Gastrocnemius medialis (tissue), 4 donors: ENCODE data around the gene SSBP4. TPM values are rescaled to one million over a fixed set of nuclear protein-coding genes. Genes with fewer than 3 reads are reported as not detected.
"Not testable (repeated sequence)": the region's sequence is repeated elsewhere in the genome, so short reads cannot be mapped to it uniquely, and the experiment has no call there.

Experiments
- ATAC-seq, 2 donors: fragments of 150-250 bp; one replicate each; pipeline ENCODE4 v1.9.1; 2016
- DNase-seq, 2 donors: peaks; one replicate each; pipeline ENCODE4 v3.0.0-alpha.2; 2019
- H3K27ac ChIP-seq, 4 donors: fragments of 200-600 bp; sonication (generic); 1 replicate in 1 of 4; 2 replicates in 3 of 4; pipeline ENCODE4 v1.5.1; 2016 to 2018; ENCODE audit warnings: mild to moderate bottlenecking in 2 of 4, moderate library complexity in 1 of 4
- H3K27me3 ChIP-seq, 3 donors: fragments of 200-600 bp; sonication (generic) in 2 of 3; 1 replicate in 1 of 3; 2 replicates in 2 of 3; pipeline versions ENCODE4 v1.5.1 to v1.6.0; 2016 to 2019; ENCODE audit warnings: mild to moderate bottlenecking in 1 of 3, moderate library complexity in 1 of 3
- H3K36me3 ChIP-seq, 2 donors: fragments of 200-600 bp; sonication (generic) in 1 of 2; one replicate each; pipeline ENCODE4 v1.5.1; 2017 to 2018
- H3K4me1 ChIP-seq, 2 donors: fragments of 200-600 bp; sonication (generic) in 1 of 2; one replicate each; pipeline ENCODE4 v1.5.1; 2016 to 2017; ENCODE audit warnings: mild to moderate bottlenecking in 2 of 2
- H3K4me3 ChIP-seq, 4 donors: fragments of 200-600 bp; sonication (generic) in 3 of 4; 1 replicate in 1 of 4; 2 replicates in 3 of 4; pipeline ENCODE4 v1.5.1; 2016 to 2019; ENCODE audit warnings: mild to moderate bottlenecking in 2 of 4
- H3K9me3 ChIP-seq, 3 donors: fragments of 200-600 bp; sonication (generic) in 2 of 3; 1 replicate in 1 of 3; 2 replicates in 2 of 3; pipeline ENCODE4 v1.5.1; 2016 to 2019
- CTCF ChIP-seq, 5 experiments: fragments of 450-650 bp in 3 of 5; fragments of 200-600 bp in 2 of 5; sonication (generic) in 2 of 5; IDR thresholded peaks in 4 of 5; conservative IDR thresholded peaks in 1 of 5; 1 replicate in 4 of 5; 2 replicates in 1 of 5; pipeline ENCODE4 v1.5.1; 2016 to 2019; ENCODE audit warnings: antibody characterized with exemption in 5 of 5, mild to moderate bottlenecking in 3 of 5, moderate library complexity in 3 of 5
- POLR2A ChIP-seq, 2 donors: fragments of 450-650 bp; IDR thresholded peaks; one replicate each; pipeline ENCODE4 v1.6.1; 2017; ENCODE audit warnings: antibody characterized with exemption in 2 of 2, mild to moderate bottlenecking in 2 of 2, moderate library complexity in 2 of 2
- in situ Hi-C, 4 donors: fragments of 200-750 bp; cut with MboI; loops; one replicate each; pipeline versions ENCODE4 v1.15.0 to v1.8.0; 2017; ENCODE audit warnings: low sequenced_read_pairs in 4 of 4
- intact Hi-C: fragments of 100-400 bp; cut with DNase I; formaldehyde crosslinking; loops from one replicate; pipeline ENCODE4 v1.15.1; 2023; ENCODE audit warnings: low total_unique reads
- total RNA-seq, 4 donors: library from RNA; depleted of rRNA; stranded (reverse); fragments of >200 nt; gene quantifications; one replicate each; pipeline versions ENCODE4 v1.1.0 to v1.2.3, GENCODE V29; 2016

The SSBP4 gene
- total RNA-seq, 4 donors from 2014 or later = 24.7 to 65.2 (median 44.1) TPM

DNA sequence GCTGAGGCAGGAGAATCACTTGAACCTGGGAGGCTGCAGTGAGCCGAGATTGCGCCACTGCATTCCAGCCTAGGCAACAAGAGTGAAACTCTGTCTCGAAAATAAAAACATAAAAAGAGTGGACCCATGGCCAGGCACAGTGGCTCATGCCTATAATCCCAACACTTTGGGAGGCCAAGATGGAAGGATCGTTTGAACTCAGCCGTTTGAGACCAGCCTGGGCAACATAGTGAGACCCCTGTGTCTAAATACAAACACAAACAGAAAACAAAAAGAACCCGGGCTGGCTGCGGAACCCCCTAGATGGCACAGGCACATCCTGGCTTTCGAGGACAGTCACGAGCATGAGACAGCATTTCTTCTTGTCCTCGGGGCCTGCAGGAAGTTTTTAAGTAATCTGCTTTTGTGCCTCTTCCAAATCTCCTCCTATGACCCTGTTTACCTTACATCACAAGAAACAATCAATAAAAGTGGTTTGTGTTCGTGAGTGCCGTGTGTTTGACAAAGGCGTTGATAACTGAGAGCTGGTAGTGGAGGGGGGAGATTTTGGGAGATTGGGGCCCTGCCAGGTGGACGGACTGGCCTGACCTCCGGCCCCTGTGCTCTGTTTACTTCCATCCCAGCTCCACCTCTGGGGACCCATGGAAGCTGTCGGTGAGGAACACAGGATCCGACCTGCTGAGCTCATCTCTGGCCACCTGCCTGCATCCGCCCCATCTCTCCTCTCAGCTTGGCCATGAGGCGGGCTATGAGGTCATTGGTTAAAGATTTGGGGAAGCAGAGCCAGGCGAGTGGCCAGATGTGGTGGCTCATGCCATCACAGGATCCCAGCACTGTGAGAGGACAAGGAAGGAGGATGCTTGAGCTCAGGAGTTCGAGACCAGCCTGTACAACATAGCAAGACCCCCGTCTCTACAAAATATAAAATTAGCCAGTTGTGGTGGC is 39.1 kb upstream of the SSBP4 start:
- intact Hi-C loops = no loop called here
- ATAC-seq (peak; percentile 88 to 90), DNase-seq (peak; percentile 82 to 91)
- peaks cover 0 to 2% (median 0%) of the 10 kb centered on the region in 3 donors for H3K27me3 ChIP-seq
- no peak for TF ChIP-seq POLR2A (IDR thresholded peaks at IDR 0.05)
- no peak for TF ChIP-seq CTCF (IDR thresholded peaks at IDR 0.05 in 4 of 5, conservative IDR thresholded peaks at IDR 0.05 in 1 of 5)
- H3K4me3 ChIP-seq = no peak overlapping the region
- no peaks in the 10 kb centered on the region for H3K36me3 ChIP-seq
- peaks cover 10 to 14% of the 10 kb centered on the region in 2 donors for H3K4me1 ChIP-seq
- H3K27ac ChIP-seq = peak overlapping the region; percentile 69 to 79 (median 70)
- in situ Hi-C loops = no loop called here
- H3K9me3 ChIP-seq = no peaks in the 10 kb centered on the region

- DNase-seq = no peak
- Histone ChIP-seq H3K9me3 (no peaks in the 10 kb centered on the region), H3K4me3 (no peak overlapping the region), H3K4me1 (peaks cover 10 to 15% of the 10 kb centered on the region in 2 donors), H3K36me3 (no peaks in the 10 kb centered on the region), H3K27me3 (peaks cover 0 to 10% (median 0%) of the 10 kb centered on the region in 3 donors), H3K27ac (peak overlapping the region; percentile 69 to 79 (median 70))
- in situ Hi-C loops (no loop called here), intact Hi-C loops (no loop called here)
- ATAC-seq = no peak
- TF ChIP-seq CTCF (IDR thresholded peaks at IDR 0.05 in 4 of 5, conservative IDR thresholded peaks at IDR 0.05 in 1 of 5) (no peak), POLR2A (IDR thresholded peaks at IDR 0.05) (no peak)
Observed at GRCh38 chr19:18380843-18381242, 38.4 kb upstream of the SSBP4 start.

GRCh38 chr19:18383622-18384021 is 35.6 kb upstream of the SSBP4 start:
- Histone ChIP-seq H3K27me3 (peaks cover 0 to 11% (median 0%) of the 10 kb centered on the region in 3 donors), H3K4me1 (peaks cover 10 to 22% of the 10 kb centered on the region in 2 donors)
- H3K4me3 ChIP-seq, intact Hi-C loops, H3K9me3 ChIP-seq, H3K27ac ChIP-seq, in situ Hi-C loops, H3K36me3 ChIP-seq, ATAC-seq, DNase-seq: not testable (repeated sequence)

DNA sequence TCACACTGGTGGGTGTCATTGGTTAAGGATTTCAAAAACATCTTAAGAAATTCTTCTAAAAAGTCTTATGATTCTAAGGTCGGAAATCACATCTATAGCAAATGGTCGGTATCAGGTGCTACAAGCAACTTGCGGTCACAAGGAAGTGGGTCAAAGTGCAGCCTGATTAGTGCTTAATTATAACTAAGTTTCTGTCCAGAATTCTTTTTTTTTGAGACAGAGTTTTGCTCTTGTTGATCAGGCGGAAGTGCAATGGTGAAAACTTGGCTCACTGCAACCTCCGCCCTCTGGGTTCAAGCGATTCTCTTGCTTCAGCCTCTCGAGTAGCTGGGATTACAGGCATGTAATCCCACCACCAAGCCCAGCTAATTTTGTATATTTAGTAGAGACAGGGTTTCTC is 34.4 kb upstream of the SSBP4 start:
- no peak overlapping the region for H3K4me3 ChIP-seq
- H3K4me1 ChIP-seq = peaks cover 10 to 18% of the 10 kb centered on the region in 2 donors
- H3K9me3 ChIP-seq = no peaks in the 10 kb centered on the region
- ATAC-seq (no peak), DNase-seq (no peak)
- intact Hi-C loops (no loop called here), in situ Hi-C loops (no loop called here)
- H3K36me3 ChIP-seq = no peaks in the 10 kb centered on the region
- TF ChIP-seq POLR2A (IDR thresholded peaks at IDR 0.05) (no peak), CTCF (IDR thresholded peaks at IDR 0.05 in 4 of 5, conservative IDR thresholded peaks at IDR 0.05 in 1 of 5) (no peak)
- H3K27me3 ChIP-seq = peaks cover 0 to 11% (median 0%) of the 10 kb centered on the region in 3 donors
- no peak overlapping the region for H3K27ac ChIP-seq

GRCh38 chr19:18385359-18385674 is 33.9 kb upstream of the SSBP4 start:
- in situ Hi-C loops = no loop called here

More at GRCh38 chr19:18385359-18385674, 33.9 kb upstream of the SSBP4 start:
- H3K36me3 ChIP-seq = no peaks in the 10 kb centered on the region
- peaks cover 0 to 11% (median 0%) of the 10 kb centered on the region in 3 donors for H3K27me3 ChIP-seq
- ATAC-seq (no peak), DNase-seq (no peak)
- no peak overlapping the region for H3K4me3 ChIP-seq
- peaks cover 5 to 14% of the 10 kb centered on the region in 2 donors for H3K4me1 ChIP-seq
- no peak for TF ChIP-seq POLR2A (IDR thresholded peaks at IDR 0.05)
- no peak for TF ChIP-seq CTCF (IDR thresholded peaks at IDR 0.05 in 4 of 5, conservative IDR thresholded peaks at IDR 0.05 in 1 of 5)
- intact Hi-C loops = no loop called here
- H3K9me3 ChIP-seq = no peaks in the 10 kb centered on the region
- H3K27ac ChIP-seq = no peak overlapping the region
